GM20431 (cell line): ENCODE measurements around the gene TMEM168.
"Not testable (repeated sequence)": the region's sequence is repeated elsewhere in the genome, so short reads cannot be mapped to it uniquely, and the experiment has no call there.

Experiments used
- in situ Hi-C: fragments of 300-500 bp; cut with MseI, MboI; formaldehyde crosslinking; loops from one replicate; pipeline ENCODE4 v1.15.0; 2020; ENCODE audit warnings: low sequenced_read_pairs; ENCODE audit not compliant: unreplicated experiment

Gene TMEM168

GRCh38 chr7:112789817-112790585, at the start of gene TMEM168:
TMEM168 (minus strand) TSS chr7:112790393; CDS start chr7:112784825, 5,568 bp downstream.
- in situ Hi-C loops, result no loop called here

GRCh38 chr7:112835928-112836327, 45.7 kb upstream of the TMEM168 start:
- in situ Hi-C loops, result not testable (repeated sequence)

GRCh38 chr7:112833082-112833481, 42.9 kb upstream of the TMEM168 start:
- in situ Hi-C loops, result no loop called here

GRCh38 chr7:112830769-112831168, 40.6 kb upstream of the TMEM168 start:
- in situ Hi-C loops, result no loop called here

- in situ Hi-C loops, result no loop called here
Observed at GRCh38 chr7:112828696-112829095, 38.5 kb upstream of the TMEM168 start.

- in situ Hi-C loops, result no loop called here
Observed at GRCh38 chr7:112821345-112821744, 31.2 kb upstream of the TMEM168 start.

GRCh38 chr7:112819536-112819935, 29.3 kb upstream of the TMEM168 start:
- in situ Hi-C loops, result no loop called here

- in situ Hi-C loops, result no loop called here
Observed at GRCh38 chr7:112806156-112806555, 16.0 kb upstream of the TMEM168 start.

GRCh38 chr7:112802406-112802805, 12.2 kb upstream of the TMEM168 start:
- in situ Hi-C loops, result no loop called here

GRCh38 chr7:112800486-112800885, 10.3 kb upstream of the TMEM168 start:
- in situ Hi-C loops, result no loop called here

- in situ Hi-C loops, result no loop called here
Observed at GRCh38 chr7:112799448-112800120, 9.4 kb upstream of the TMEM168 start.

GRCh38 chr7:112798274-112799159, 8.3 kb upstream of the TMEM168 start:
- in situ Hi-C loops, result no loop called here

- in situ Hi-C loops, result not testable (repeated sequence)
Observed at GRCh38 chr7:112796552-112796951, 6.4 kb upstream of the TMEM168 start.

GRCh38 chr7:112792441-112792840, 2.2 kb upstream of the TMEM168 start:
- in situ Hi-C loops, result no loop called here

GRCh38 chr7:112791465-112792168, 1.4 kb upstream of the TMEM168 start:
- in situ Hi-C loops, result no loop called here

GRCh38 chr7:112790586-112791003, 402 bp upstream of the TMEM168 start:
- in situ Hi-C loops, result no loop called here

GRCh38 chr7:112789453-112789816, 758 bp downstream of the TMEM168 start:
- in situ Hi-C loops, result no loop called here

GRCh38 chr7:112788778-112789343, 1.3 kb downstream of the TMEM168 start:
- in situ Hi-C loops, result no loop called here

GRCh38 chr7:112784603-112785002, 5.6 kb downstream of the TMEM168 start:
- in situ Hi-C loops, result no loop called here

GRCh38 chr7:112782498-112782897, 7.7 kb downstream of the TMEM168 start:
- in situ Hi-C loops, result no loop called here
